ENCODE measurements around the gene CADM2.

GRCh38 chr3:85670634-85671205, 711.9 kb downstream of the CADM2 start:
- TF ChIP-seq POLR2A (IDR thresholded peaks at IDR 0.05), result no peak
- TF ChIP-seq, protein P1, sequence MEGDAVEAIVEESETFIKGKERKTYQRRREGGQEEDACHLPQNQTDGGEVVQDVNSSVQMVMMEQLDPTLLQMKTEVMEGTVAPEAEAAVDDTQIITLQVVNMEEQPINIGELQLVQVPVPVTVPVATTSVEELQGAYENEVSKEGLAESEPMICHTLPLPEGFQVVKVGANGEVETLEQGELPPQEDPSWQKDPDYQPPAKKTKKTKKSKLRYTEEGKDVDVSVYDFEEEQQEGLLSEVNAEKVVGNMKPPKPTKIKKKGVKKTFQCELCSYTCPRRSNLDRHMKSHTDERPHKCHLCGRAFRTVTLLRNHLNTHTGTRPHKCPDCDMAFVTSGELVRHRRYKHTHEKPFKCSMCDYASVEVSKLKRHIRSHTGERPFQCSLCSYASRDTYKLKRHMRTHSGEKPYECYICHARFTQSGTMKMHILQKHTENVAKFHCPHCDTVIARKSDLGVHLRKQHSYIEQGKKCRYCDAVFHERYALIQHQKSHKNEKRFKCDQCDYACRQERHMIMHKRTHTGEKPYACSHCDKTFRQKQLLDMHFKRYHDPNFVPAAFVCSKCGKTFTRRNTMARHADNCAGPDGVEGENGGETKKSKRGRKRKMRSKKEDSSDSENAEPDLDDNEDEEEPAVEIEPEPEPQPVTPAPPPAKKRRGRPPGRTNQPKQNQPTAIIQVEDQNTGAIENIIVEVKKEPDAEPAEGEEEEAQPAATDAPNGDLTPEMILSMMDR (IDR thresholded peaks at IDR 0.05), result no peak

Data from adrenal gland (tissue), 5 donors.